Activated CD4-positive, alpha-beta T cell treated with anti-CD3 and anti-CD28 coated beads, Interleukin-2, amount 50 U/mL, for 24 hours (primary cell): ENCODE data around the gene ZNF692.
"Not testable (repeated sequence)": the region's sequence is repeated elsewhere in the genome, so short reads cannot be mapped to it uniquely, and the experiment has no call there.

Source experiments
- DNase-seq, 2 donors: peaks; one replicate each; pipeline ENCODE4 v3.0.0-alpha.2; 2020; ENCODE audit warnings: low read depth in 1 of 2, low spot score in 1 of 2

ZNF692 gene

GRCh38 chr1:248810000-248810726 lies 48.7 kb downstream of the ZNF692 start:
- DNase-seq = no peak

- no peak for DNase-seq
Measured at GRCh38 chr1:248808876-248809275, 50.0 kb downstream of the ZNF692 start.

- peak; percentile 12 to 30 for DNase-seq
Measured at GRCh38 chr1:248807067-248807737, 51.7 kb downstream of the ZNF692 start.

- no peak for DNase-seq
Measured at GRCh38 chr1:248805876-248806275, 53.0 kb downstream of the ZNF692 start.

- DNase-seq = no peak
Measured at GRCh38 chr1:248804771-248805681, 53.9 kb downstream of the ZNF692 start.

DNA sequence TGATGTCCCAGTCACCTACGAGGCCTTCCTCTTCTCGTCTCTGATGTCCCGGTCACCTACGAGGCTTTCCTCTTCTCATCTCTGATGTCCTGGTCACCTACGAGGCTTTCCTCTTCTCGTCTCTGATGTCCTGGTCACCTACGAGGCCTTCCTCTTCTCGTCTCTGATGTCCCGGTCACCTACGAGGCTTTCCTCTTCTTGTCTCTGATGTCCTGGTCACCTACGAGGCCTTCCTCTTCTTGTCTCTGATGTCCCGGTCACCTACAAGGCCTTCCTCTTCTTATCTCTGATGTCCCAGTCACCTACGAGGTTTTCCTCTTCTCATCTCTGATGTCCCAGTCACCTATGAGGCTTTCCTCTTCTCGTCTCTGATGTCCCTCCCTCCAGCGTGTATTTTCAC lies 55.4 kb downstream of the ZNF692 start:
- not testable (repeated sequence) for DNase-seq

GRCh38 chr1:248802454-248802853 lies 56.4 kb downstream of the ZNF692 start:
- no peak for DNase-seq

GRCh38 chr1:248800459-248800858 lies 58.4 kb downstream of the ZNF692 start:
- DNase-seq = no peak
